ENCODE measurements around the gene FZD7. TPM values are rescaled to one million over a fixed set of nuclear protein-coding genes. Genes with fewer than 3 reads are reported as not detected.

The FZD7 gene
- total RNA-seq, 1 experiment from 2014 or later, result 302 TPM

DNA sequence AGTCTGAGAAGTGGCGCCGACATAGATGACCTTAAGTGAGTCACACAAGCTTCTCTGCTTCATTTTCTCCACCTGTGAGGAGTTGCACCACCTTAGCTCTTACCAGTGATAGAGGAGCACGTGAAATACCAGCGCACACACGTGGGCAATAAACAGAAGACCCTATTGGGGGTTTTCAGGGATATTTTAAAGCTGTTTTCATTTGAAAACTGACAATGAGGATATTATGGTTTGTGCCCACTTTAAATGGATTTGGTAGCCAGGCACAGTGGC, 47.3 kb upstream of the FZD7 start:
- no peak overlapping the region for H3T11ph ChIP-seq (ENCODE audit: low read length)
- no peaks in the 10 kb centered on the region for H3K9me3 ChIP-seq (ENCODE audit: control insufficient read depth, low read depth, low read length)
- Mint-ChIP-seq H3K36me3 (ENCODE audit: insufficient read depth in 1 of 3, low read depth in 3 of 3) (peaks cover 0 to 15% (median 0%) of the 10 kb centered on the region in 3 experiments; a peak in 4 of 7 replicates), H3K4me1 (peaks cover 25 to 32% of the 10 kb centered on the region in 2 experiments), H3K4me3 (no peak overlapping the region), H3K27ac (peak overlapping the region in 1 of 3 experiments; percentile 58; a peak in 1 of 7 replicates), H3K27me3 (ENCODE audit: low read depth) (no peaks in the 10 kb centered on the region), H3K9me3 (no peaks in the 10 kb centered on the region)
- H3K79me2 ChIP-seq (ENCODE audit: insufficient read depth, low read length), result no peaks in the 10 kb centered on the region
- no peak overlapping the region for H3K56ac ChIP-seq (ENCODE audit: insufficient read length, low read depth, low read length)
- H4K20me1 ChIP-seq (ENCODE audit: control insufficient read depth, insufficient read depth, insufficient read length), result no peaks in the 10 kb centered on the region
- H4K5ac ChIP-seq (ENCODE audit: insufficient read length, low read depth, low read length), result no peak overlapping the region
- H3K4me1 ChIP-seq (ENCODE audit: insufficient read depth, low read length), result no peaks in the 10 kb centered on the region; the same call in 1 of the 2 replicates
- no peak overlapping the region for H4K91ac ChIP-seq (ENCODE audit: insufficient read length, low read depth, low read length)
- no peak for DNase-seq
- H2BK20ac ChIP-seq (ENCODE audit: low read depth, low read length, poor library complexity, severe bottlenecking), result no peak overlapping the region
- no peak overlapping the region for H2BK5ac ChIP-seq (ENCODE audit: insufficient read length, low read length)
- no peaks in the 10 kb centered on the region for H3K23me2 ChIP-seq (ENCODE audit: insufficient read length, low read depth, low read length, poor library complexity, severe bottlenecking)
- no peak overlapping the region for H2AK5ac ChIP-seq (ENCODE audit: insufficient read length, low read length)
- no peak overlapping the region for H3K18ac ChIP-seq (ENCODE audit: insufficient read length, low read depth, low read length)
- TF ChIP-seq, protein P1, sequence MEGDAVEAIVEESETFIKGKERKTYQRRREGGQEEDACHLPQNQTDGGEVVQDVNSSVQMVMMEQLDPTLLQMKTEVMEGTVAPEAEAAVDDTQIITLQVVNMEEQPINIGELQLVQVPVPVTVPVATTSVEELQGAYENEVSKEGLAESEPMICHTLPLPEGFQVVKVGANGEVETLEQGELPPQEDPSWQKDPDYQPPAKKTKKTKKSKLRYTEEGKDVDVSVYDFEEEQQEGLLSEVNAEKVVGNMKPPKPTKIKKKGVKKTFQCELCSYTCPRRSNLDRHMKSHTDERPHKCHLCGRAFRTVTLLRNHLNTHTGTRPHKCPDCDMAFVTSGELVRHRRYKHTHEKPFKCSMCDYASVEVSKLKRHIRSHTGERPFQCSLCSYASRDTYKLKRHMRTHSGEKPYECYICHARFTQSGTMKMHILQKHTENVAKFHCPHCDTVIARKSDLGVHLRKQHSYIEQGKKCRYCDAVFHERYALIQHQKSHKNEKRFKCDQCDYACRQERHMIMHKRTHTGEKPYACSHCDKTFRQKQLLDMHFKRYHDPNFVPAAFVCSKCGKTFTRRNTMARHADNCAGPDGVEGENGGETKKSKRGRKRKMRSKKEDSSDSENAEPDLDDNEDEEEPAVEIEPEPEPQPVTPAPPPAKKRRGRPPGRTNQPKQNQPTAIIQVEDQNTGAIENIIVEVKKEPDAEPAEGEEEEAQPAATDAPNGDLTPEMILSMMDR (conservative IDR thresholded peaks at IDR 0.05), result no peak
- no peaks in the 10 kb centered on the region for H3K27me3 ChIP-seq (ENCODE audit: insufficient read depth, low read length)
- H2BK15ac ChIP-seq (ENCODE audit: low read depth, low read length), result no peak overlapping the region
- H3K4me2 ChIP-seq (ENCODE audit: insufficient read depth, insufficient read length, low read length), result no peak overlapping the region
- no peak overlapping the region for H3K9ac ChIP-seq (ENCODE audit: extremely low read depth, insufficient read length, low read length)
- H3K14ac ChIP-seq (ENCODE audit: insufficient read depth, low read length), result no peak overlapping the region
- H3K79me1 ChIP-seq (ENCODE audit: insufficient read depth, low read depth, low read length, poor library complexity, severe bottlenecking), result no peaks in the 10 kb centered on the region
- no peak overlapping the region for H3K27ac ChIP-seq (ENCODE audit: insufficient read length, low read depth, low read length)
- no peak overlapping the region for H2BK12ac ChIP-seq (ENCODE audit: insufficient read length, low read depth, low read length)
- no peak overlapping the region for H3K4ac ChIP-seq (ENCODE audit: low read depth, low read length)
- no peak overlapping the region for H2AFZ ChIP-seq (ENCODE audit: low read length)
- no CpG with 5 or more reads among the region's 5 CpGs for WGBS (ENCODE audit: extremely low coverage, insufficient read length, low lambda C conversion rate)
- no peak overlapping the region for H2BK120ac ChIP-seq (ENCODE audit: low read depth, low read length, poor library complexity, severe bottlenecking)
- no peak overlapping the region for H4K8ac ChIP-seq (replicated peaks; ENCODE audit: insufficient read length, low read depth, low read length)
- H3K23ac ChIP-seq (ENCODE audit: insufficient read length, low read depth, low read length), result no peak overlapping the region

Measured in H9 (cell line).